Activated CD4-positive, alpha-beta T cell treated with anti-CD3 and anti-CD28 coated beads for 48 hours (primary cell): ENCODE measurements around the gene LINC00237.

Source experiments
- DNase-seq: peaks from one replicate; pipeline ENCODE4 v3.0.0-alpha.2; 2020

The LINC00237 gene

DNA sequence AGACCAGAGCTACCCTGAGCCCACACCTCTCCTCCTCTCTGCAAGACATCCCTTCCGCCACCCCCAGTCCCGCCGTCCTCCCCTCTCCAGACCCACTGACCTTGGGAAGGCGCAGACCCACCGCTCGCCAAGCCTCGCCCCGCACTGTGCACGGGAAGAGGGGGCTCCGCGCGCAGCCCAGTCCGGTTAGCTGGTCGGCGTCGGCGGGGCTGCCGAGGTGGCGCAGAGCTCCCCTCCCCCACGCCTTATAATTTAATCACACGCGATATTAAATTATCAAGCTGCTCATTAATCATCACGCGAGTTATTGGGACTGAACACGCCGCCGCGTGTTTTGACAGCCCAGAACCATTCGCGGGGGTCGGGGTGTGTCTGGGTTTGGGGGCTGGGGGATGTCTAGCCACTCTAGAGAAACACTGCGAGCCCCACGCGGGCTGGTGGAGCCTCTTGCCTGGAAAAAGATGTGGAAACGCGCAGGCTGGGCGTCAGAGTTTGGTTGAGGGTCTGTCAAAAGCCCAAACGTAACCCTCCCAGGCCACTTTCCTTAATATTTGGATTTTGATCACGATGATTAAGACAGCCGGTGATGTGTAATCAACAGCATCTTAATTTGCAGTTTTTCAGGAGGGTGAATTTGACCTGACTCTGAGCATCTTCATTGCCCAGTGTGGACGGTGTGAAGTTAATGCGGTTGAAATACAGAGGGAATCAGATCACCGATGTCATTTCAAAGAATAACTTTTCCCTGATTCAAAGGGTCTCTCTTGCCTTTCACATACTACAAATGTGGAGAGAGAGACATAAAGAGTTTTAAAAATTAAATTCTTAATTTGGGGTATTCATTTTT lies at the start of gene LINC00237:
LINC00237 (minus strand) TSS at position 188 of the 847 bp plus-strand sequence.
- DNase-seq, result no peak

DNA sequence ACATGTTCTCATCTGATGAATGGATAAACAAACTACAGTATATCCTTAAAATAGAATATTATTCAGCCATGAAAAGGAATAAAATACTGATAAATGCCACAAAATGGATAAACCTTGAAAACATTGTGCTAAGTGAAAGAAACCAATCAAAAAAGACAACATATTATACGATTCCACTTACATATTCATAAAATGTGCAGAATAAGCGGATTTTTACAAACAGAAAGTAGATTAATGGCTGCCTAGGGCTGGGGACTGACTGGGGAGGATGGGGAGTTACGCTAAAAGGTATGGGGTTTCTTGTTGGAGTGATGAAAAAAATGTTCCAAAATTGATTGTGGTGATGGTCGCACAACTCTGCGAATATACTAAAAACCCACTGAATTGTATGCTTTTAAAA lies 49.1 kb upstream of the LINC00237 start:
- DNase-seq, result no peak

DNA sequence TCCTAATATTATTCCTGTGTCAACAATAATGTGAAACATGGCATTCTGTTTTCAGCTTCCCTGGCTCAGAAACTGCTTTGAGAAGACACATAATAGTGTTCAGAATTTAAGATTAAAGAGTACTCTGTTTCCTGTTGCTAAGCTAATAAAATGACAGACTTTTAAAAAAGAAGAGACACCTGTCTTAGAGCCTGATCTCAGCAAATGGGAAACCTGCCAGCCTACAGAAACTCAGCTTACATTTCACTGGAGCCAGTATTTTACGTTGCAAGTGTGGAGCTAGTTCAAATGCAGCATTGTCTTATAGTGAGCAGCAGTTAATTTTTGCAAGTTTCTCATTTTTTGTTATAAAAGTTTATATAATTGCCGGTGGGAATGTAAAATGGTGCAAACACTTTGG lies 48.5 kb upstream of the LINC00237 start:
- no peak for DNase-seq

DNA sequence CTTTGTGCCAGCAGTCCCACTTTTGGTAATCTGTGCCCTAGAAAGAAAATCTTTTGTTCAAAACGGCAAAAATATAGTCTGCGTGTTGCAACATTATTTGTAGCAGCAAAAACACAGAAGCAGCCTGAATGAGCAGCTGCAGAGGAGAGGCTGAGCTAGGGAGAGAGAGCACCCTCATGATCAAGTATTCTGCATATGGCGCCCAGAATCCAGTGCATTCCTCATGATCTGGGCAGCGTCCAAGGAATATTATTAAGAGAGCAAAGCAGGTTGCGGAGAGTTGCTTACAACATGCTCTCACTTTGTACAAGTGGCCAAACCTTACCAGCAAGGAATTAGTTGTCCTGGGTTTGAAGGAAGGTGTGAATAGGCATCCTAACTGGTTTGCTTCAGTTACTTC lies 45.6 kb upstream of the LINC00237 start:
- DNase-seq, result no peak

DNA sequence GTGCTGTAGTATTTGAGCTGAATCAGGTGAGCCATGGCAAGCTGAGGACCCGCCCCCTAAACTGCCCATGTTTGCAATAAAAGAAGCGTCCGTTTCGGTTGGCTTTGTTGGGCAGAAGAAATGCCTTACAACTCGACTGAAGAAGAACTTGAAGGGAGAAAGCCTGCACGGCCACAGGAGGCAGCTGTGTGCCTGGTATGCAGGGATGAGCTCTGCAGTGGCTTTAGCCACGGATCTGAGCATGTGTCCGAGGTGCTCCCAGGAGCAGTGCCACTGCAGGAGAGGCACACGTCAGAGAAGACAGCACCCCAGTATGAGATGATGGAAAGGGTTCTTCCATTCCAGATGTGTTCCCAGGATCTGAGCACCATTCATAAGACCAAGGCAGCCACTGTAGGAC lies 43.2 kb upstream of the LINC00237 start:
- no peak for DNase-seq

DNA sequence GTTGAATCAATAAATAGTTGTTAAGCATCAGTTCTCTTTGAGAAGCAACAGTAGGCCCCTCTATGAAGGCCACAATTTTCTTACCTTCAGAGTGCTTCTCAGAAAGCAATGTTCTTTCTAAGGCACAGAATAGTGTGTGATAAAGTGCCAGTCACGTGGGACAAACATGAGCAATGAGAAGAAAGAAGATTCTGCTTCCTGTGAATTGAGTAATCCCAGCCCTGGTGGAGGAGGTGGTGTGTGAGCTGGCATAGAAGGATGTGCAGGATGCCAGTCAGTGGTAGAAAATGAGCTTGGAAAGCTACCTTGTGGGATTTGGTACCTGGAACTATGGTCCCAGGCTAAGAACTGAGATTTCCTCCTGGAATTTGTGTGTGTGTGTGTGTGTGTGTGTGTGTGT lies 41.4 kb upstream of the LINC00237 start:
- DNase-seq, result no peak

DNA sequence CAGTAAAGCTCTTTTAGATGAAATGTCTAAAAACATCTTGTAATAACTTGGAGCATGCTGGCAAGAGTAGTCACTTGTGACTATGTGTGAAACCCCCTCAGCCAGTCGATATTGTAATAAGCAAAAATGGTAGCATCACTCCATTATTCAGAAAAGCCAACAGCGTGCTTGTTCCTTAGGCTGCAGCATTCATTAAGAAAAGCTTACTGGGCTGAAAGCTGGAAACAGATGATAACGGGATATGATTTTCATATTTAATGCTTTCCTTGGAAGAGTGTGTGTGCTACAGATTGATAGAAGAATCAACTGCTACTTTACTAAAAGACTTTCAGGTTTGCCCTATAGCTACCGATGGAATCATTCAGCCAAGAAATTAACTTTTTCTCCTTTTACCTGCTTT lies 40.1 kb upstream of the LINC00237 start:
- no peak for DNase-seq

DNA sequence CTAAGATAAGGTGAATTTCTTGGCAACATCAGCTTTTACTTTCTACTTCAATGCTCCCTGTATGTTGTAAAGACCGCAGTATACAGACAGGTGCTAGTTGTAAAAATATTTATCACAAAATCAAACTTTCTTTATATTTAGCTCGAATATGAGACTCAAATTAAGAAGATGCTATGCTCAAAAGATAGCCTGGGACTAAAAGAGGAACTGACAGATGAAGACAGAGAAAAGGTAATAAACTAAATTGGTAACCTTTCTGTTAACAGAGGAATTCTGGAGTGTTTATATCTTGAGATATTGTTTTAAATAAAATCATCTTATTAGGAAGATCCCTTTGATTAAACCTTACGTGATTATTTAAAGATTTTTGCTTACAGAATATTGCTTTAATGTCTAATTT lies 39.3 kb upstream of the LINC00237 start:
- no peak for DNase-seq

DNA sequence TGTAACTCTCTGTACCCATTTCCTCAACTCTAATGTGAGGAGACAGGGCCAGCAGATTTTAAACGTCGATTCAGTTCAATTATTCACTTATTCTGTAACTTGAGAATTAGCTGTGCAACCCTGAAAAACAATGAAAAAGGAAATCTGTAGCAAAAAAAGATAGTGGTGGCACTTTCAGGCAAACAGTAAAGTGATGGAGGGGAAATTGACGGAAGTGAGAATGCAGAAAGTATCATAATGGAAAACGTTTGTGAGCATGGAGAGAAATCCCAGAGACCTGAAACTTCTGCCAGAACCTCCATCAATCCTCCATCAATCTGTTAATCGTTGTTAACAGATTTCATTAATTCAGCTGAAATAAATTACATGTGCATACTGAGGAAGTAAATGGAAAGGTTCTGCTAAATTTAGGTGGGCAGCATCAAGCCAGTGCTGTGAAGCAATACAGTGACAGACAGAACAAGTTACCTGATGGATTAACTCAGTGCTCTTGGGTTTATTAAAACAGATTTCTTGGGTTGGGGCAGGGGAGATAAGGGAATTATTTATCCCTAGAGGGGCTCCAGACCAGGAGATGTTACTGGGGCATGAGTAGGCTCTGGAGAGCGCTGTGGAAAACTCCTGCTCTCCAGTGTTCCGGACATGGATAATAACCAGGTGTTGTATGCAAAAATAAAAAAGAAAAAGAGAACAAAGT lies 37.2 kb upstream of the LINC00237 start:
- DNase-seq, result no peak

DNA sequence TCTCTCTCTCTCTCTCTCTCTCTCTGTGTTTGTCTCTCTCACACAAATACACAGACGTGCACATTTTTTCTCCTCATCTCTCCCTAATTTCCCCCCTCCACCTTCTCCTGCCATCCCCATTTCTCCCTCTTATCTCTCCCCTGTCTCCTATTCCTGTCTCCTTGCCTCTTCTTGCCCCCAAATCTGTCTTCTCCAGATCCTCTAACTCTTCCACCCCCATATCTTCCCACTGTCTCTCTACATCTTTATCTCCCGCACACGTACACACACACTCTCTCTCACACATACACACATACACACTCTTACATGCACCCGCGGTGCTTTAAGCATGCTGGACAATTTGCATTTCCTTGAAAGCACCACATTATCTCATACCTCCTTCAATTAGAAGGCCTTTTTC lies 35.7 kb upstream of the LINC00237 start:
- DNase-seq, result no peak

DNA sequence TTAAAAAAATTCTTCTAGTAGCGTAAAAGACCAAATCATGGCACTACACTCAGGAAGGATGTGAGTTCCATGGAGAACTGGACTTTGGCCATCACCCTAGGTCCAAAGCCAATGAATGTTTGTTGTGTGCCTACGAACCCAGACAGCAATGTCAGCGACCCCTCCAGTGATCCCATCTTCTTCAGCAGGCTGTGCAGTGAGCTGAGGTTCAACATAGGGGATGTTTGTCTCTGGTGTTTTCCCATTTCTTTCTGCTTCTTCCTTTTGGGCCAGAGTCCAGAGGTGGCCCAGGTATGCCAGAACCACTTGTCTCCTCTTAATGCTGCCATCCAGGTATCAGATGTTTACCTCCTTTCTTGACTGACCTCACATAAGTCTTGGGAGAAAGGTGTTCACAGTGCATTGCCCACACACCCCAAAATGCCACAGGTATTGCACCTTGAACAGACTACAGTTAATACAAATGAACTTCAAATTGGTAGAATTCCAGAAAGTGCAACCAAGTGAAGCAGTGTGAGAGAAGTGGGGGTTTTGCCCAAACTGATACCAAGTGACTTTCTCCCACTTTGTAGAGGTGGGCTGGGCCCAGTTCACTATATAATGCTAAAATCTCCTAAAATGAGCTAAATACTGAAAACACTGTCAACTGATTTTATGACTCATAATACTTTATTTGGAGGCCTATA lies 33.9 kb upstream of the LINC00237 start:
- no peak for DNase-seq

DNA sequence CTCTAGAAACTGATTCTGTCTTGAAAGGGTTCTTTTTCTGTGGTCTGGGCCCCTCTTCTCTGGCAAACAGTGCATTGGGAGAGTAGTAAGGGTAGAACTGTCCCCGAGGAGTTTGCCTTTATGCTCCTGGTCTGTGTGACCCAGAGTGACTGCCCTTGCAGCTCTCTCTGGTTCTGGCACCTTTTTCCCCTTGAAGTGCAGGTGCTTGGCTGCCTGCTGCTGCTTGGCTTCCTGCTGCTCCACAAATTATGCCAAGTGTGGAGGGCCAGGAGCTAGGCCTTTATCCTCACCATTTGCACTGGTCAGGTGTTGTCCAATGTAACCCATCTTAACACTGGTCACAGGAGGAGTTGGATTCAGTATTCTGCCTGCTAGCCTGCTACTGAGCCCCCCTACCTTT lies 30.9 kb upstream of the LINC00237 start:
- DNase-seq, result no peak

DNA sequence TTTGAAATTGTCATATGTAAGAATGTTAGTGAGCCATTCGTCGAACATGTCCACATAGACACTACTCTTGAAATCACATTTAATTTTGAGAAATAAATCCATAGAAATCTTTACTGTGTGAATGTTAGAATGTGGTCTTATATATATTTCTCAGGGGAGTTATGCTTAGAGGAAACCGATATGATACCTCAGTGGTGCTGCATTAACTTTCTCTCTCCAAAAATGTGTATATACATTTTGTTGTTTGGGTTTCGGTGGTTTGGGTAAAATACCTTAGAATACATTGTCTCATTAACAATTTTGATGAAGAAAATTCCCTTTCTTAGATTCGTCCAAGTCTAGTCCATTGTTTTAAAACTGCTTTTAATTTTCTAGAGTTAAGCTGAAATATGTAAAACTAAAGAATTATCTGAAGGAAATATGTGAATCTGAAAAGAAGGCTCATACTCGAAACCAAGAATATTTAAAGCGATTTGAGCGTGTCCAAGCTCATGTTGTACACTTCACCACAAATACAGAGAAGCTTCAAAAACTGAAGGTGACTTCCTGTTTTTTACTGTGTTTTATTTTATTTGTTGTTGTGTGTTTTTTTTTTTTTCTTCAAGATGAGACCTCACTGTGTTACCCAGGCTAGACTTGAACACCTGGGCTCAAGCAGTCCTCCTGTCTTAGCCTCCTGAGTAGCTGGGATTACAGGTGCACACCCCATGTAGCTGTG lies 30.0 kb upstream of the LINC00237 start:
- DNase-seq, result no peak

DNA sequence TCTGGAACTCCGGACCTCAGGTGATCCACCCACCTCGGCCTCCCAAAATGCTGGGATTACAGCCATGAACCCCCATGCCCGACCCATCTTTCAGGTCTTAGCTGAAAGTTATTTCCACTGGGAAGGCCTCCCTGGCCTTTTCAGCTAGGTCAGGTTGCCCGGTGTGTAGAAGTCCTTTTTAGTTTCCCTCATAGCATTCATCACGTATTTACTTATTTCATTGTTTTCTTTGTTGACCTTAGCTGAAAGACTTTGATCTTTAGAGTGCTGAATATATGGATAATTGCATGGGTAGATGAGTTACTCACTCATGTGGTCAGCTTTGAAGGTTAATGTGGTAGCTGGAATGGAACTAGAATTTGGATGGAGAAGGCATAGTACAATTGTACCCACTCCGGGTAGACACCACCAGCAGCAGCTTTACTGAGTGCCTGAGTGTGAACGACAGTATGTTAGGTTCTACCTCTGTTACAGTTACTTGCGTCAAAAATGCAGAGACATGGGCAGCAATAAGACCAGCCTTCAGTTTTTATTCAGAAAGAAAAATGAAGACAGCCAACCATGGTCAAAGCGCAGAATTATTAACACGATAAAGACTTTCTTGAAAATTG lies 28.8 kb upstream of the LINC00237 start:
- no peak for DNase-seq

DNA sequence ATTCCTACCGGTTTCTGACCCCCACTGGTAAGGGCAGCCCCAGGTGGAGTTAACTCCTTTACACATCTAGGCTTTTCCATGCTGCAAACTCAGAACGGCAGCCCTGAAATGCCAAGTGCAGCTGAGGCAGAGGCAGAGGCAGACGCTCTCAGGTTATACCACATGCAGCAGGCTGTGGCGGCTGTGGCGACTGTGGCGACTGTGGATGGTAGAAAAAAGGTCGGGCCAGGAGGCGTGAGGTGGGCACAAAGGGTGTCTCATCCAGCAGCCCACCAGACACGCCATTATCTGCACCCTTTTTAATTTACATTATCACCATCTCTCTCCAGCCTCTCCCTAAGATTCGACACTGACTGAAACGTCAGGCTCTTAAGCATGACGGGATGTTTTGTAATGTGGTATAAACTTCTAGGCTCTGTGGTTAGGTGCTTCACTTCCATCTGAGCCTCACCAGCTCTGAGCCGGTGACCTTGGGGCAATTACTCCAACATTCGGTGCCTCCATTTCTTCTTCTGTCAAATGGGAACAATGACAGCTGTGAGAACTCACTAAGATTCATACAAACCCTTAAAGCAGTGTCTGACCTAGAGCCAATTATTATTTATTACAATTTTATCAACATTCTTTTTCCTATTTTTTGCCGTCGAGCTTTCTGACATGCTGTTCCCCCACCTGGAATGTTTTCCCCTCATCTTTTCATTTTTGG lies 27.9 kb upstream of the LINC00237 start:
- no peak for DNase-seq

DNA sequence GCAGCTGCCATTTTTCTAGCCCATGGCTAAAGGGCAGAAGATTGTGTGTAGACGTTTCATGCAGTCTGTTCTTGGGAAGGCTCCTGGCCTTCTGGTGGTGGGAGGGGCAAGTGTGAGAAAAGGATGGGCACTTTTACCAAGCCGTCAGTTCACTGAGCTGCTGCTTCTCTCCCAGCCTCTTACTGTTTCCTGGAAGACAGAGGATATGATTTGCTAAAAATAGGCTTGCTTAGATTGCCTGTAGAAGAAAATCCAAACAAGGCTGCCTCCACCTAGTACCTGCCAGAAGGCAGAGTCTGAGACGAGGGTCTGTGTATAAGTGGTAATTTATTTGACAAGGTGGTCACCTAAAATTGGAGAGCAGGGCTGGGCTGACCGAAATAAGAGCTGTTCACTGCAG lies 27.2 kb upstream of the LINC00237 start:
- DNase-seq, result no peak

DNA sequence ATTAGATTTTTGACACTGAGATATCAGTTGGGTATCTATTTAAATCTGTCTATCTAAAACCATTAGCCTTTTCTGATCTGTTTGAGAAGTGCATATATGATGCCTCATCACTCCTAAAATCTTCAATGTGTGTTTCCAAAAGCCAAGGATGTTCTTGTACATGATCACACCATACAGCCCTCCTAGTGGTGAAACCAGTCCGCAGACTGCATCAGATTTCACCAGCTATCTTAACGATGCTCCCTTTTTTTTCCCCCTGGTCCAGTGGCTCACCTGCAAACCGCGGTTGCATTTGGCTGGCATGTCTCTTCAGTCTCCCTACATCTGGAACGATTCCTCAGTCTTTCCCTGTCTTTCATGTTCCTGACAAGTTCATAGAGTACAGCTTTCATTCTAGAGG lies 23.7 kb upstream of the LINC00237 start:
- no peak for DNase-seq

DNA sequence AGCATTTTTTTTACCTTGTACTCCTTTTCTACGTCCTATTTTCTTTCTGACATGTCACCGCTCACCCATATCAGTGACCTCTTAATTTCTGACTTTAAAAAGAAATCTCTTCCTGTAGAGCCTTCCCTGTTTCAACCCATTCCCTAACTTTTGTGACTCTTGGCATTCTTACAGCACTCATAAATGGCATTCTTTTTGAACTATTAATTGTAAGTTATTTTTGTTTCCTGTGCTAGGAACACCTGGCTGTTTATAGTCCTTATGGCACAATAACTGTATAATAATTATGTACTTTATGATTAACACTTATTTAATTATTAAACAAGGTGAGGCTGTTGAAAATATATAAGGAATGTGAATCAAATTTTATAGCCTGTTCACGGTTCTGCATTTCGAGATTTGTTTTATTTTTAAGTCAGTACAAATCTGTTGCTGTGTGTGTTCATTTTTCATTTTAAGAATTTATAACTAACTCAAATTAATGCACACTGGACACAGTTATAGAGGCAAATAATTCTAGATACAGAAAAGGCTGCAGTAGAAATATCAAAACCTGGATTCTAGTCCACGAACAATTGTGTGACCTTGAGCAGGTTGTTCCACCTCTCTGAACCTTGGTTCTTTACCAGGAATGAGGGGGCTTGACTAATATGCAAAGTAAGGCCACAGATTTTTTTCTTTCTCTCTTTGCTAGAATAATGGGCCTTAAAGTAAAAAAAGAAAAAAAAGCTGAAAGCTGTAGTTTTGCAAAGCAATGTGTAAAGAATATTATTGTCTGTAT lies 21.2 kb upstream of the LINC00237 start:
- no peak for DNase-seq

DNA sequence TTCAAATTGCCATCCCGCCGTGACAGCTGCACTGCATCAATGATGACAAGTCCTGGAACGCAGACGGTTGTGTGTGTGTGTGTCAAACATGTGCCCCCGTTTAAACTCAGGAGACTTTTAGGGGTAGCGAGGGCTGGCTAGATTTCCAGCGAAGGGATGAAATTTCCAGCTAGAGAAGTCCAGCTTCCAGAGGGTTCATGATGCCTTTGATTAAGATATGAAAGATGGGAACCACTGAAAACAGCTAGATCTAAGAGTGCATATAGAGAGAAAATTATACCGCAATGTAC lies 20.4 kb upstream of the LINC00237 start:
- no peak for DNase-seq

DNA sequence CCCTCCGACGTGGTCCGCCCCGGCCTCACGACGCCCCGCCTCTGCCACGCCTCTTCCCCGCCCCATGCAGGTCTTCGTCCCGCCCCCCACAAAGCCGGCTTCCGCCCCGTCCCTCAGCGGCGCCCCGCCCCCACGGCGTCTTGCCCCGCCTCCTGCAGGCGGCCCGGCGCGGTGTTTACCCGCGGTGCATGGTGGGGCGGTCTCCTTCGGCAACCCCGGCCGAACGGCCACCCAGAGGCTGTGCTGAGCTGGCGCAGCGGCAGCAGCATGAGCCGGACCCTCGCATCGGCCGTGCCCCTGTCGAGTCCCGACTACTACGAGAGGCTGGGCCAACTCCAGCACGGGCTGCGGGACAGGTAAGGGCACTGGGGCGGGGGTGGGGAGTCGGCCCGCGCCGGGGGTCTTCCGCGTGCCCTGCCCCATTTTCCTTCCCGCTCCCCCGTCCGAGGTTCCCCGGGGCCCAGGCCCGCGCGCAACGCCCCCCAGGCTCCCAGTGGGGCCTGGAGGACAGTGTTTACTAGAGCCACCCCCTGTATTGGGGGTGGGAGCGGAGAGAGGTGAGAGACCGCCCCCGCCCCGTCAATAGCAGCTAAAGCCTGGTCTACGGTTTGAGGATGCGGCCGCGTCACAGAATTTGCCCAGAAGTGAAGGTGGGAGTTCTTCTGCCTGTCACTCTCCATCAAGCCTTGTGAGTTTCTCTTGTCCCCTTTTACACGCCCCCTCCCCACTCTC lies 19.9 kb upstream of the LINC00237 start, which contains the start of gene KIZ:
KIZ (plus strand) TSS at position 234 of the 732 bp plus-strand sequence; CDS start at position 268, 34 bp downstream.
- peak; percentile 98 for DNase-seq
